ENCODE data around the gene HDAC11.
"Not testable (repeated sequence)": the region's sequence is repeated elsewhere in the genome, so short reads cannot be mapped to it uniquely, and the experiment has no call there.

GRCh38 chr3:13521749-13522148 is 41.6 kb downstream of the HDAC11 start:
- not testable (repeated sequence) for TF ChIP-seq EZH2phosphoT487 (IDR thresholded peaks at IDR 0.05; ENCODE audit: borderline replicate concordance, low read depth, low read length); CTCF (conservative IDR thresholded peaks at IDR 0.05; ENCODE audit: low read length)

Data from OCI-LY7 (cell line).